SKM-1 (cell line): ENCODE data around the gene XNDC1N.
A peak's percentile ranks its signal among the peaks of the same experiment; 100 is the strongest.

Source experiments
- DNase-seq: peaks from one replicate; lab custom pipeline; 2025; ENCODE audit not compliant: unreplicated experiment; lab: John Stamatoyannopoulos, UW

The XNDC1N gene

GRCh38 chr11:71927820-71928736 lies at the start of gene XNDC1N:
TSS of gene XNDC1N (minus strand) at chr11:71928594. CDS start at chr11:71923353, 5,241 bp downstream.
- peak; percentile 94 for DNase-seq

GRCh38 chr11:71977743-71978418 lies 49.5 kb upstream of the XNDC1N start:
- DNase-seq: peak; percentile 61

- DNase-seq: no peak
Measured at GRCh38 chr11:71977090-71977489, 48.7 kb upstream of the XNDC1N start.

- DNase-seq: no peak
Measured at GRCh38 chr11:71976551-71976950, 48.2 kb upstream of the XNDC1N start.

- no peak for DNase-seq
Measured at GRCh38 chr11:71971680-71972079, 43.3 kb upstream of the XNDC1N start.

- DNase-seq: no peak
Measured at GRCh38 chr11:71964641-71965040, 36.2 kb upstream of the XNDC1N start.

- DNase-seq: no peak
Measured at GRCh38 chr11:71963468-71963867, 35.1 kb upstream of the XNDC1N start.

GRCh38 chr11:71962428-71963038 lies 34.1 kb upstream of the XNDC1N start:
- peak; percentile 22 for DNase-seq

- no peak for DNase-seq
Measured at GRCh38 chr11:71955898-71956456, 27.6 kb upstream of the XNDC1N start.

GRCh38 chr11:71951741-71952310 lies 23.4 kb upstream of the XNDC1N start:
- DNase-seq: no peak

GRCh38 chr11:71949034-71949433 lies 20.6 kb upstream of the XNDC1N start:
- no peak for DNase-seq

GRCh38 chr11:71948314-71949027 lies 20.1 kb upstream of the XNDC1N start:
- no peak for DNase-seq

GRCh38 chr11:71947498-71947897 lies 19.1 kb upstream of the XNDC1N start:
- no peak for DNase-seq

- DNase-seq: no peak
Measured at GRCh38 chr11:71946144-71946571, 17.8 kb upstream of the XNDC1N start.

- DNase-seq: no peak
Measured at GRCh38 chr11:71940561-71941219, 12.3 kb upstream of the XNDC1N start.

GRCh38 chr11:71937826-71938225 lies 9.4 kb upstream of the XNDC1N start:
- no peak for DNase-seq

- no peak for DNase-seq
Measured at GRCh38 chr11:71936825-71937224, 8.4 kb upstream of the XNDC1N start.

GRCh38 chr11:71935338-71935925 lies 7.0 kb upstream of the XNDC1N start:
- DNase-seq: no peak

GRCh38 chr11:71934213-71934612 lies 5.8 kb upstream of the XNDC1N start:
- DNase-seq: no peak
